ENCODE results near the gene CDK14. TPM values are rescaled to one million over a fixed set of nuclear protein-coding genes. Genes with fewer than 3 reads are reported as not detected.

CDK14 gene
- total and polyA plus RNA-seq, 2 donors (not counting 1 experiment from before 2014, with no cell fraction given), result 42.1 to 167 TPM

DNA sequence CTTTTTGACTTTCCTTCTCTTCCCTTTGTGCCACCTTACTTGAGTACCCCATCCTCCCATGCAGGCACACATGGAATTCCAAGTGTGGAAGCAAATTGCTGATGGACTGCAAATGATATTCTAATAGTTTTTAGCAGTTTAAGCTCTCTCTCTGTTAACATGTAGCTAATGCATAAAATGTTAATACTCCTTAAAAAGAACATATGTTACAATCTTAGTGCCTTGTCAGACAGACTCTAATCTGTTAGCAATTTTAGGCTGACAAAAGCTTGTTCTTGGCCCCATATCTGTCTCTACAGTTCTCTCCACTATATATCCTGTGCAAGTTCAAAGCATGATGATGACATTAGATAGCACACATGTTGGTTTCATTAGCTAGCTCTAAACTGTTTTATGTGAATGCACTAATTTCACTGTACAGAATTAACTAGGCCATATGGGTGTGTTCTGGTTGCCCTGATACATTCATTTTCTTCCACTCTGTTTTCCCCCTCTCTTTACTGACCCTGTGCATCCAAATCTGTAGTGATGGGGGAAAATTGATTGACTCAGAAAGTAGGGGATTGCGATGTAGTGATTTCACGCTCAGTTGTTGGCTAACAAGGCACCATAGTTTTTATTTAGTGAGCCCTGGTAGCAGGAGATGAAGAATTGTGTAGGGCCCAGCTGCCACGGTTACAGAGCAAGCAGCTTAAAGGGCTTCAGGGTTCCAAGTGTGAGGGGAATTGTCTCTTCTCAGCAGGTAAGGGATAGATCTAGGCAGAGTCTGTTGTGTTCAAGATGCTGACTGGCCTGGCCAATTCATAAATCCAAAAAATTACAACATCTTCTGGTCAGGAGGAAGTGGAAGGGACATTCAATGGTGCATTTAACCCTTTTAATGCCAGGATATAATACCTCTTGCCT, 553.5 kb downstream of the CDK14 start:
- no peaks in the 10 kb centered on the region for H3K79me2 ChIP-seq (ENCODE audit: control insufficient read depth, insufficient read depth, low read length)
- no peak for DNase-seq
- H3K4me3 Mint-ChIP-seq, result no peak overlapping the region
- H3K9me3 Mint-ChIP-seq (ENCODE audit: insufficient read depth), result no peaks in the 10 kb centered on the region
- H3K27ac Mint-ChIP-seq, result no peak overlapping the region
- H3K27me3 Mint-ChIP-seq, result no peaks in the 10 kb centered on the region
- H3K36me3 ChIP-seq (replicated peaks in 1 of 2; ENCODE audit: control extremely low read depth in 1 of 2, control insufficient read depth in 1 of 2, extremely low read depth in 1 of 2, insufficient read depth in 2 of 2, low read length in 1 of 2), result no peaks in the 10 kb centered on the region
- no peaks in the 10 kb centered on the region for H3K4me1 Mint-ChIP-seq
- ChIA-PET CTCF (no interaction called here), POLR2A (no interaction called here)
- no peak overlapping the region for H3K4me3 ChIP-seq (ENCODE audit: control extremely low read depth in 1 of 5, extremely low read depth in 1 of 5, insufficient read depth in 1 of 5, low read depth in 2 of 5, low read length in 4 of 5)
- no peaks in the 10 kb centered on the region for H3K4me1 ChIP-seq (ENCODE audit: control insufficient read depth in 2 of 2, insufficient read depth in 2 of 2, low read length in 2 of 2)
- intact Hi-C loops (cut with micrococcal nuclease), result no loop called here
- H2AFZ ChIP-seq (ENCODE audit: insufficient read depth, low read depth, low read length, poor library complexity, severe bottlenecking), result no peak overlapping the region
- ATAC-seq (ENCODE audit: low read depth), result no peak
- no peaks in the 10 kb centered on the region for H3K27me3 ChIP-seq (replicated peaks in 1 of 4; ENCODE audit: control extremely low read depth in 1 of 4, control insufficient read depth in 3 of 4, insufficient read depth in 4 of 4, low read length in 3 of 4)
- H4K20me1 ChIP-seq (ENCODE audit: control insufficient read depth, insufficient read depth, low read length, poor library complexity, severe bottlenecking), result no peaks in the 10 kb centered on the region
- TF ChIP-seq EZH2 (IDR thresholded peaks at IDR 0.05; ENCODE audit: borderline replicate concordance, insufficient read depth, low read depth, low read length, poor library complexity, severe bottlenecking), result no peak
- TF ChIP-seq, protein P1, sequence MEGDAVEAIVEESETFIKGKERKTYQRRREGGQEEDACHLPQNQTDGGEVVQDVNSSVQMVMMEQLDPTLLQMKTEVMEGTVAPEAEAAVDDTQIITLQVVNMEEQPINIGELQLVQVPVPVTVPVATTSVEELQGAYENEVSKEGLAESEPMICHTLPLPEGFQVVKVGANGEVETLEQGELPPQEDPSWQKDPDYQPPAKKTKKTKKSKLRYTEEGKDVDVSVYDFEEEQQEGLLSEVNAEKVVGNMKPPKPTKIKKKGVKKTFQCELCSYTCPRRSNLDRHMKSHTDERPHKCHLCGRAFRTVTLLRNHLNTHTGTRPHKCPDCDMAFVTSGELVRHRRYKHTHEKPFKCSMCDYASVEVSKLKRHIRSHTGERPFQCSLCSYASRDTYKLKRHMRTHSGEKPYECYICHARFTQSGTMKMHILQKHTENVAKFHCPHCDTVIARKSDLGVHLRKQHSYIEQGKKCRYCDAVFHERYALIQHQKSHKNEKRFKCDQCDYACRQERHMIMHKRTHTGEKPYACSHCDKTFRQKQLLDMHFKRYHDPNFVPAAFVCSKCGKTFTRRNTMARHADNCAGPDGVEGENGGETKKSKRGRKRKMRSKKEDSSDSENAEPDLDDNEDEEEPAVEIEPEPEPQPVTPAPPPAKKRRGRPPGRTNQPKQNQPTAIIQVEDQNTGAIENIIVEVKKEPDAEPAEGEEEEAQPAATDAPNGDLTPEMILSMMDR (IDR thresholded peaks at IDR 0.05), result no peak
- WGBS (ENCODE audit: insufficient coverage), result 100% methylated on average over 3 of the region's 3 CpGs
- no peak overlapping the region for H3K4me2 ChIP-seq (replicated peaks; ENCODE audit: low read depth, low read length, poor library complexity, severe bottlenecking)
- no peaks in the 10 kb centered on the region for H3K9me3 ChIP-seq (ENCODE audit: control extremely low read depth in 1 of 3, control insufficient read depth in 2 of 3, insufficient read depth in 1 of 3, low read length in 2 of 3)
- H3K9ac ChIP-seq (ENCODE audit: low read length), result no peak overlapping the region
- H3K27ac ChIP-seq (ENCODE audit: low read length in 2 of 2), result no peak overlapping the region

GRCh38 chr7:91151916-91152315, 555.8 kb downstream of the CDK14 start:
- TF ChIP-seq, protein P1 (IDR thresholded peaks at IDR 0.05), result no peak
- TF ChIP-seq EZH2 (IDR thresholded peaks at IDR 0.05; ENCODE audit: borderline replicate concordance, insufficient read depth, low read depth, low read length, poor library complexity, severe bottlenecking), result no peak
- H3K27ac Mint-ChIP-seq, result no peak overlapping the region

More at GRCh38 chr7:91151916-91152315, 555.8 kb downstream of the CDK14 start:
- Histone ChIP-seq H3K36me3 (replicated peaks in 1 of 2; ENCODE audit: control extremely low read depth in 1 of 2, control insufficient read depth in 1 of 2, extremely low read depth in 1 of 2, insufficient read depth in 2 of 2, low read length in 1 of 2) (peaks cover 0 to 4% of the 10 kb centered on the region in 2 experiments), H3K9me3 (ENCODE audit: control extremely low read depth in 1 of 3, control insufficient read depth in 2 of 3, insufficient read depth in 1 of 3, low read length in 2 of 3) (no peaks in the 10 kb centered on the region), H3K27me3 (replicated peaks in 1 of 4; ENCODE audit: control extremely low read depth in 1 of 4, control insufficient read depth in 3 of 4, insufficient read depth in 4 of 4, low read length in 3 of 4) (no peaks in the 10 kb centered on the region), H3K4me1 (ENCODE audit: control insufficient read depth in 2 of 2, insufficient read depth in 2 of 2, low read length in 2 of 2) (no peaks in the 10 kb centered on the region), H3K9ac (ENCODE audit: low read length) (no peak overlapping the region), H4K20me1 (ENCODE audit: control insufficient read depth, insufficient read depth, low read length, poor library complexity, severe bottlenecking) (no peaks in the 10 kb centered on the region), H3K4me2 (replicated peaks; ENCODE audit: low read depth, low read length, poor library complexity, severe bottlenecking) (no peak overlapping the region), H3K27ac (ENCODE audit: low read length in 2 of 2) (no peak overlapping the region), H3K4me3 (ENCODE audit: control extremely low read depth in 1 of 5, extremely low read depth in 1 of 5, insufficient read depth in 1 of 5, low read depth in 2 of 5, low read length in 4 of 5) (no peak overlapping the region), H3K79me2 (ENCODE audit: control insufficient read depth, insufficient read depth, low read length) (no peaks in the 10 kb centered on the region), H2AFZ (ENCODE audit: insufficient read depth, low read depth, low read length, poor library complexity, severe bottlenecking) (no peak overlapping the region)
- no CpG with 5 or more reads among the region's 4 CpGs for WGBS (ENCODE audit: insufficient coverage)
- H3K4me1 Mint-ChIP-seq, result no peaks in the 10 kb centered on the region
- H3K9me3 Mint-ChIP-seq (ENCODE audit: insufficient read depth), result no peaks in the 10 kb centered on the region
- ChIA-PET POLR2A (no interaction called here), CTCF (interaction anchor here (1.3 kb wide), 1 partner anchor 62 kb away, joined by 3 read pairs; no protein-coding TSS in a partner anchor)
- intact Hi-C loops (cut with micrococcal nuclease), result no loop called here
- DNase-seq (no peak), ATAC-seq (ENCODE audit: low read depth) (no peak)
- no peaks in the 10 kb centered on the region for H3K27me3 Mint-ChIP-seq
- no peak overlapping the region for H3K4me3 Mint-ChIP-seq
